Measurements from ENCODE around the gene CGB2.
"Not testable (repeated sequence)": the region's sequence is repeated elsewhere in the genome, so short reads cannot be mapped to it uniquely, and the experiment has no call there.

The CGB2 gene

DNA sequence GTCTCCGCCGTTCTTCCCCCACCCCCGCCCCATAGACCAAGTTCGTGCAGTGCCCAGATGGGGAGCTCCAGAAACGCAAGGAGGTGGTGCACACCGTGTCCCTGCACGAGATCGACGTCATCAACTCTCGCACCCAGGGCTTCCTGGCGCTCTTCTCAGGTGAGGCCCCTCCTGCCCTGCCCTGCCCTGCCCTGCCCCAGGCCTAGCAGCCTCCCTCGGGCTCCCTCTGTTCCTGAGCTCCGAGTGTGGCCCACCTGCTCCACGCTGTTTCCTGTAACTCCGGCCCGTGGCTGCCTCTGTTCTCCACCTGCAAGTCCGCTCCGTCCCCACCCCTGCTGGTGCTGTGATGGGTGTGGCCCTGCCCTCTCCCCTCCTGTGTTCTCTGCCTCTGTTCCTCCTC lies 21.2 kb upstream of the CGB2 start:
- no peak for DNase-seq (ENCODE audit: low read depth)

DNA sequence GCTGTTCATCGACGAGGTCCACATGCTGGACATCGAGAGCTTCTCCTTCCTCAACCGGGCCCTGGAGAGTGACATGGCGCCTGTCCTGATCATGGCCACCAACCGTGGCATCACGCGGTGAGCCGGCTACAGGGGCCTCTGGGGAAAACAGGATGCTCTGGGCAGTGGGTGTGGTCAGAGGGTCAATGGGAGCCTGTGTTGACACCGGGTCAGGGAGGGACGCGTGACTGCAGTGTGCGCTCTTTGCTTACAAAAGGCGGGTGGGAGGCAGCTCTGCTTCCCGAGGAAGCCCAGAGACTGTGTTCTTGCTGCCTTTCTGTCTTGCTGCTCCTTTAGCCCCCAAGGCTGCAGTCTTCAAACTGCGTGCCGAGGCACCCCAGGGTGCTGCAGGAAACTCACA lies 20.5 kb upstream of the CGB2 start:
- DNase-seq (ENCODE audit: low read depth), result no peak

DNA sequence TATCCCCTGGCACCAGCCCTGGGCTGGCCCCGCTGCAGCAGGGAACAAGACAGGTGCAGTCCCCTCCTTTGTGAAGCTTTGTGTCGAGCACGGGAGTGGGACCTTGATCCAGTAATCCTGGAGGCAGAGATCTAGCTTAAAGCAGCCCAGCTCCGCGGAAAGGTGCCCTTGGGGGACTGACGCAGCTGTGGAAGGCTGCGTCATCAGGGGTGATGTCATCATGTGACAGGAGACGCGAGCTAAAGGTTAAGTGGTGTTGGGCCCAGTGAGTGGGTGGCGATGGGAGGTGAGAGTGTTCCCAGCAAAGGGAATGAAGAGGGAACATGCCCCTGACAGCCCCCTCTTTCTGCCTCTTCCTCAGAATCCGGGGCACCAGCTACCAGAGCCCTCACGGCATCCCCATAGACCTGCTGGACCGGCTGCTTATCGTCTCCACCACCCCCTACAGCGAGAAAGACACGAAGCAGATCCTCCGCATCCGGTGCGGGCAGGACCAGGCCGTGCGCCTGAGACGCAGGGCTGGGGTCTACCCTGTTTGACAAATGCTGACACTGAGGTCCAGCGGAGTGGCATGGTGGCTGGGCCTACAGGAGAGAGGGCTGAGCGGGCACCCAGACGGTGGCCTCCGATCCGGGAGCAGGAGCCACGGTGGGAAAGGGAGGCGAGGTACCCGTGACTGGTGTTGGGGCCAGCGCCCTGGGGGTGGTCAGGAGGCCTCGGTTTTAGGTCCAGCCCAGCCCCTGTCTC lies 17.4 kb upstream of the CGB2 start:
- DNase-seq (ENCODE audit: low read depth), result peak; percentile 74

DNA sequence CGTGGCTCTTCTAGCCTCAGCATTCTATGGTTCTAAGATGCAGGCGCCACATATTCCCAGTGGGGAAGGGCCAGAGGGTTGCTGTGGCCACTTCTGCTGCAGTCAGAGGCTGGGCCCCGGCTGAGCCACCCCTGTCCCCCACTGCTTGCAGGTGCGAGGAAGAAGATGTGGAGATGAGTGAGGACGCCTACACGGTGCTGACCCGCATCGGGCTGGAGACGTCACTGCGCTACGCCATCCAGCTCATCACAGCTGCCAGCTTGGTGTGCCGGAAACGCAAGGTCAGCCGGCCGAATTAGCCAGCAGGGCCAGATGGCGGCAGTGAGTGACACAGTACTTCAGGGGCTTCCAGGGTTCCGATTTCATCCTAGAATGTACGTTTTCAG lies 16.8 kb upstream of the CGB2 start:
- DNase-seq (ENCODE audit: low read depth), result no peak

DNA sequence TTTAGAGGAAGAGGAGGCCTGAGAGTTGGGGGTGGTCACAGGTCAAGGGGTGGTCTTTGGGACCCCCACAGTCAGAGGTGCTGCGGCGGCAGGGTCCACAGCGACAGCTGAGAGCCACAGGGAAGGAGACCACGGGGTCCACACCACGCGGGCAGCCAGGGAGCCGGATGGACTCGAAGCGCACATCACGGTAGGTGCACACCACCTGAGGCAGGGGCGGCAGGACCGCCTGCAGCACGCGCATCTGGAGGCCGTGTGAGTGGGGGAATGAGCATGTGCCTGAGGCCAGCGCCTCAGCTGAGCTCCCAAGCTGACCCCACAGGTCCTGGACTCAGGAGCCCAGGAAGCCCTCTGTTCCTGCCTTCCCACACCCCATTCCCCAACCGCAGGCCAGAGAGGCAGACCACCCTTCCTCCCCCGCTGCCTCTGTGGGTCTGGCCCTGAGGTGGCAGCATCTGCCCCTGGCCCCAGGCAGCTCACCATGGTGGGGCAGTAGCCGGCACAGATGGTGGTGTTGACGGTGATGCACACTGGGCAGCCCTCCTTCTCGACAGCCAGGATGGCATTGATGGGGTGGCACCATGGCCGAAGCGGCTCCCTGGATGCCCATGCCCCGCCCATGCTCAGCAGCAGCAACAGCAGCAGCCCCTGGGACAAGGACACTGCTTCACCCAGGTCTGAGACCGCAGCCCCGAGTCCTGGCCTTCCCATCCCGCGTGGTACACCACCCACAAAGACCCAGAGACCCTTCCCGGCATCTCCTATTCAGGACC lies 15.4 kb upstream of the CGB2 start:
- no peak for DNase-seq (ENCODE audit: low read depth)

DNA sequence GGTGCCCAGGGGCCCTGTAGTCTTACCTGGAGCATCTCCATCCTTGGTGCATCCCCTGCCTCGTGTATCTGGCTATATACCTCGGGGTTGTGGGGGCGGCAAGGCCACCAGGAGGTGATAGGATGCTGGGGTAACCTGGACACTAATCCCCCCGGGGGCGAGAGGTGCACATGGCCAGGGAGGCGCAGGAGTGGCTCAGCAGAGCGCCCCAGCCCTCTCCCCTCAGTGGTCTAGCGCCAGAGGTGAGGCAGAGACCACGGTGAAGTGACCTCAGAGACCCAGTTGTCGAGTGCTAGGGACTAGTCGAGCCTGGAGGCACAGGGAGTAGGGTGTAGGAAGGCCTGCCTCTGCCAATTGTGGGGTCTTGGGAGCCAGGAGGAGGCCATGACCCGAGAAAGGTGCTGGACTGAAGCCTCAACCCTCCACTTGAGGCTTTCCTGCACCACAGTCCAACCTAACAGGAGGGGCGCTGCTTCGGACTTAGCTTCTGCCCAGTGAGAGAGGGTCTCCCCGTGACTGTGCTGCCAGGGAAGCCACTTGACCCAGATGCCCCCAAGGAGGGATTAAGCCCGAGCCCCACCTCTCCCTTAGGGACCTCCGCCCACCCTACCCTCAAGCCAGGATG lies 14.5 kb upstream of the CGB2 start, which contains the start of gene LHB:
Gene LHB, minus strand, starts transcription at position 51 of the 625 bp plus-strand sequence. Its CDS starts 10 bp downstream, at position 41.
- DNase-seq (ENCODE audit: low read depth), result no peak

DNA sequence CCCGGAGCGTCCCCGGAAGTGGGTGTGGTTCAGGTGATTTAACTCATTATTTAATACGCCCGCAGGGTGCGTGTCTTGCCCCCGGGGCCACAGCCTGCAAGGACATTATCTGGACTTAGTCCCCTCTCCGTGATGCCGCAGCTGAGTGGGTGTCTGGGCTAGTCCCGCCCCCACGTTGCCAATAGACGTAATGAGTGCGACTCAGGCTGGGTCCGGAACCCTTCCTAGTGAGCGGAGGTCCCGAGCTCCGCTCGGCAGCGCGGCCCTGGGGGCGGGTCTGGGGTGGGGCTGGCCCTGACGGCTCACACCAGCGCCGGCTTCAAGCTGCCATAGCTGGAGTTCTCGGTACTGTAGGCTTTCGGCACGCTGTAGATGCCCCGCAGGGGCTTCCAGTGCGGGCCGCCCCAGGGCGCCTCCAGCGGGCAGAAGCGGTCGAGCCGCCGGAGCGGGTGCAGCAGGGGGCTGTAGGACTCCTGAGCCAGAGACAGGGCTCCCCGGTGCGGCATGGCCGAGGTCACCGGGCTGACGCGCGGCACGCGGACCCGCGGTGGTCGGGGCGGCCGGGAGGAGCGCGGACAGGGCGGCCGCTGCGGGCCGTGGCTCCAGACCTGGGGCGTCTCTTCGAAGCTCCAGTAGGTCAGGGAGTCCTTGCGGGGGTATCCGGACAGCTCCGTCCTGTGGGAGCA lies 13.9 kb upstream of the CGB2 start:
- DNase-seq (ENCODE audit: low read depth), result peak; percentile 83

DNA sequence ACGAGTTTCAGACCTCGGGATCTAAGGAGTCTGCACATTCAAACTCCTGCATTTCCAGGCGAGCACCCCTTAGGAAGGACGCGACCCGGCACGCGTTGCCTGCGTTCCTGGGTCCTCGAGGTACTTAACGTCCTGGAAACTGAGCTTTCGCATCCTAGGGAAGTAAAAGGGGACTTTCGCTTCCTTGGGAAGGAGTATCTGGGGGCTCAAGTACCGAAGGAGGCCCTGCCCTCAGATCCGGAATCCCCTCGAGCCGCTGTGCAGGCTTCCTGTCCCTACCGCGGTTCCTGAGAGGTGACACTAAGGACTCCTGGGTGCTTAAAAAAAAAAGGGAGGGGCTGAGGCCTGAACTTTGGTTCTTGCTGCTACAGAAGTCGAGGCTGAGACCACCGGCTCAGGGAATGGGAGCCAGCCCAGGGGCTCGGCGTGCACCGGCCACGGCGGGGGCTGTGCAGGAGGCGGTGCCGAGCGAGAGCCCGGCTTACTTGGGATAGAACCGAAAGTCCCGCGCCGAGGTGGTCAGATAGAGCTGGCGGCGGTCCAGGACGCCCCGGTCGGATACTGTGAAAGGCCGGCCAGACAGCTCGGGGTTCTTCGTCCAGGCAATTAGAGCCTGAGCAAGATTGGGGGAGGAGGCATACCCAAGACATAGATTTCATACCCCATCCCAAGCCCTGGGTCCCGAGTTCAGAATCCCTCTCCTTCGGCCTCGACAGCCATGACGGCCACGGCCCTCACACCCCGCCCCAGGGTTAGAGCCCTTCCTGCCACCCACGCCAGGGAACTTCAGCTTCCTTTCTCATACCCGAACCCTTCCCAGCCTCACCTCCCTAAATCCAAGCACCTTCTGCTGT lies 13.1 kb upstream of the CGB2 start:
- DNase-seq (ENCODE audit: low read depth), result peak; percentile 48

DNA sequence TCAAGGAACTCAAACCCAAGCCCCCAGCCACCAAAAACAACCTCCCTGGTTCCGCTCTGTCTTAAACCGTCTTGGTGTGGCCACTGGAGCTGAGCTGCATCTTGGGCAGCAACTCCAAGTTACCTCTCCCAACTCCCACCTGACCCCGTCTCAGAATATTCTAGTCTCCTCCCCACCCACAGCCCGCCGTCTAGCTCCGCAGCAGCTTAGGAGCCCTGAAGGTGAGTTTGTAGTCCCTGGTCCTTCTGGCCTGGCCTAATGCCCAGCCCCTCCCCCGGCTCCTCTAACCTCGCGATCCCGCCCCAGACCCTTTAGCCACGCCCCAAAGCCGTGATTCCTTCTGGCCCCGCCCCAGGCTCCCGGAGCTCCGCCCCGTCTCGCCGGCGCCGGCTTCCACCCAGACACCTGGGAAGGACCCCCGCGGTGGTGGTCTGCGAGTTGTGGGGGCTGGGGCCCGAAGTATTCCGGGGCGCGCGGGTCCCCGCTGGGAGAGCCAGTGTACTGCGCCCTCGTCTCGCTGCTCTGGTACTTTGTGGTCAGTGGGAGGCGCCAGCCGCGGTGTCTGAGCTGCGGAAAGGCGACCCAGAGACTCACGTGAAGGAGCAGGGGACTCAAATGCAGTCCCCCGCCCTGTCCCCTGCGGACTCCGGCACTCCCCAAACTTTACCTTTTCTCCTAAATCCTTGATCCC lies 12.3 kb upstream of the CGB2 start:
- DNase-seq (ENCODE audit: low read depth), result peak; percentile 81

DNA sequence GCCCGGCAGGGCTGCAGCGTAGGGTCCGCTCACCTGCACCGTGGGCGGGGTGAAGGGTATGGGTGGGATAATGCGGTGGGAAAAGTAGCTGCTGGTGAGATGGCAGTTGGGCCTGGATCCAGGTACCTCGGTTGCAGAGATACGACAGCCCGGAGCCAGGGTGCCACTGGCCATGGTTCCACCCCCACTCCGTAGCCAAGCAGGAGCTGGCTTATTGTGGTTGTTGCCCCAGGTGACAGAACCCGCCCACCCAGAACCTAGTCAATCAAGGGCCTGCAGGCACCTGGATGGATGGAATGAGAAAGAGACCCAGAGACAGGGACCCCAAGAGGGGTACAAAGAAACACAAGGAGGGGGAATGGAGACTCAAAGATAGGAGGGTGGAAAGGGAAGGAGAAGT lies 11.3 kb upstream of the CGB2 start:
- no peak for DNase-seq (ENCODE audit: low read depth)

DNA sequence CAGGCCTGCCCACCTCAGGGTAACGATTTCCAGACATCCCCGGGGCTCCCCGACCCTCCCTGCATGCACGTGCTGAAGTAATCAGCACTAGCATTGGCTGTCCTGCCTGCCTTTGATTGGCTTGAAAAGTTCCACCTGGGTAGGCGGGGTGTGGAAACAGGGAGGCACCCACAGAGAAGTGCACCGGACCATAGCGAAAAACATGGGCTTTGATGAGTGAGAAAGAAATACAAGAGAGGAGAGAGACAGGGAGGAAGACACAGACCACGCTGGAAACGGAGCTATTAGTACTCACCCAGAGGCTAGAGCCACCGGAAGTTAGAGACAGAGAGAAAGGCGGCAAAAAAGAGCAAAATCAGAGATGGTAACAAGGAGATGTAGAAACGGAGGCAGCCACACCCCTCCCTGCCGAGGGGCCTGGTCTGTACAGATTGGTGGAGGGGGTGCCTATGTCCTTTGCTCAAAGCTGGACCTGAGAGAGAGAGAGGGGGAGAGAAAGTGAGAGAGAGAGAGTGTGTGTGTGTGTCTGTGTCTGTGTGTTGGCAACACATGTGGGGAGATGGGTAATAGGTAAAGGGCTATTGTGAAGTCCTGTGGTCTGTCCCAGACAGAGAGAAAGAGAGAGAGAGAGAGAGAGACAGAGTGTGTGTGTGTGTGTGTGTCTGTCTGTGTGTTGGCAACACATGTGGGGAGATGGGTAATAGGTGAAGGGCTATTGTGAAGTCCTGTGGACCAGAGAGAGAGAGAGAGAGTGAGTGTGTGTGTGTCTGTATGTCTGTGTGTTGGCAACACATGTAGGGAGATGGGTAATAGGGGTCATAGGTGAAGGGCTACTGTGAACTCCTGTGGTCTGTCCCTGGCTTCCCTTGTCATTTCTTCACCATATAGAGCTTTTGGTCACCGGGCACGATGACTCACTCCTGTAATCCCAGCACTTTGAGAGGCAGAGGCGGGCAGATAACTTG lies 10.5 kb upstream of the CGB2 start:
- peak; percentile 63 for DNase-seq (ENCODE audit: low read depth)

DNA sequence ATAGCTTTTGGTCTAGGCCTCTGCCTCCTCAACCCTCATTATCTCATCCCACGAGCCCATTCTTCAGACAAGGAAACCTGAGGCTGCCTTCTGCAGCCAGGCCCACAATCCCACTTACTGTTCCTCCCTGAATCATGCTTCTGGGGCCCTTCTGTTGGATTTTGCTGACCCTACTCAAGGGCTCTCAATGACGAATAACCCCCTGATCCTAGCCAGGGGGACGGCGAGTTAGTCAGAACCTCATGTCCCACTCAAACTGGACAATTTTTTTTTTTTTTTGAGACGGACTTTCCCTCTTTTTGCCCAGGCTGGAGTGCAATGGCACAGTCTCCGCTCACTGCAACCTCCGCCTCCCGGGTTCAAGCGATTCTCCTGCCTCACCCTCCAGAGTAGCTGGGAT lies 9.6 kb upstream of the CGB2 start:
- no peak for DNase-seq (ENCODE audit: low read depth)

DNA sequence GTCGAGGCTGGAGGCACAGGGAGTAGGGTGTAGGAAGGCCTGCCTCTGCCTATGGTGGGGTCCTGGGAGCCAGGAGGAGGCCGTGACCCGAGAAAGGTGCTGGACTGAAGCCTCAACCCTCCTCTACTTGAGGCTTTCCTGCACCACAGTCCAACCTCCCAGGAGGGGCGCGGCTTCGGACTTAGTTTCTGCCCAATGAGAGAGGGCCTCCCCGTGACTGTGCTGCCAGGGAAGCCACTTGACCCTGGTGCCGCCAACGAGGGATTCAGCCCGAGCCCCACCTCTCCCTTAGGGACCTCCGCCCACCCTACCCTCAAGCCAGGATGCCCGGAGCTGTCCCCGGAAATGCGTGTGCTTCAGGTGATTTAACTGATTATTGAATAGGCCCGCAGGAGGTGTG lies 7.5 kb upstream of the CGB2 start, which contains the start of gene CGB3:
Gene CGB3, minus strand, starts transcription at position 101 of the 400 bp plus-strand sequence. CDS start 362 bp downstream, outside the sequence.
- not testable (repeated sequence) for DNase-seq (ENCODE audit: low read depth)

DNA sequence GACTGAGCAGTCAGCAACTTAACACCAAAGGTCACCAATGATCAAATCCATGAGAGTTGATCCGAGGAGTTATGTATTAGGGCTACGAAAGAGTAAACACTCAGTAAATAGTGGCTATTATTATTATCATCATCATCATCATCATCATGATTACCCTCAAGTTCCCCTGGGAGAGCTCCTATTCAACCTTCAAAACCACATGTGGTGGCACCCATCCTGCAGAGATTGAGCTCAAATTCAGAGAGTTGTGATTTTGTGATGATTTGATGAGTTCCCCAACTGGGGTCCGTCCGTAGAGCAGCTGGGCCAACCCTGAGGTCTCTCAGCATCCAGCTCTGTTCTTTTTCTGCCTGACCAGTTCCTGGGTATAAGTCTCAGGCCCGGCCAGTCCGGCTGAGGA lies 6.6 kb upstream of the CGB2 start:
- DNase-seq (ENCODE audit: low read depth), result not testable (repeated sequence)

DNA sequence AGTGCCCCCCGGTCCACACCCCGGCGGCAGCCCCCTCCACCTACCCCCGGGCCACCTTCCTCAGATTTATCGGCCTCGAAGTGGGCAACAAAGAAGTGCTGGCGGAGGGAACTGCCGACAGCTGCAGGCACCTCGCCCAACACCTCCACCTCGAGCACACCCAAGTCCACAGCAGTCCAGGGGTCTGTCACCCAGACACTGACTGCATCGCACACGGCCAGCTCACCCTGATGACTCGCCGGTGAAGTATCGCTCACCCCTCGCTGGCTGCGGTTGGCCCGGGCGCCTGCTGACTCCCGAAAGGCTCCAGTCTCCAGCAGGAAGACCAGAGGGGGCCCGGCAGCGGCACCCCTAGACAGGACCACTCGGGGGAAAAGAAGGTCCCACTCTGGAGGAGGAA lies 6.1 kb upstream of the CGB2 start:
- DNase-seq (ENCODE audit: low read depth), result peak; percentile 50

DNA sequence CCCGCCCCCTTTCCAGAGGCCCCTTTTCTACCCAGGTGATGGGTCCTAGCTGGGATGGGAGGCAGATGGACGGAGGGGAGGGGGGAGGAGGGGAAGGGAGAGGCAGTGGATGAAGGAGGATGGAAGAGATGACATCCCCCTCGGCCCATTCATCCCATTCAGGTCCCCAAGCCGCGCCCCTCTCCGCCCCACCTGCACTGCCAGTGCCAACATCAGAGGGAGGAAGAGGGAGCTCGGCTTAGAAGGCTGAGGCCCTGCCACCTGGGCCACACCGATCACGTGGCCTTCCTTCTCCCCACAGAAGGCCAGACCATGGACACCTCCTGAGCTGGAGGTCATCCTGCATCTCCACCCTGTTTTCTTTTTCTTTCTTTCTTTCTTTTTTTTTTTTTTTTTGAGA lies 3.0 kb upstream of the CGB2 start:
- not testable (repeated sequence) for DNase-seq (ENCODE audit: low read depth)

DNA sequence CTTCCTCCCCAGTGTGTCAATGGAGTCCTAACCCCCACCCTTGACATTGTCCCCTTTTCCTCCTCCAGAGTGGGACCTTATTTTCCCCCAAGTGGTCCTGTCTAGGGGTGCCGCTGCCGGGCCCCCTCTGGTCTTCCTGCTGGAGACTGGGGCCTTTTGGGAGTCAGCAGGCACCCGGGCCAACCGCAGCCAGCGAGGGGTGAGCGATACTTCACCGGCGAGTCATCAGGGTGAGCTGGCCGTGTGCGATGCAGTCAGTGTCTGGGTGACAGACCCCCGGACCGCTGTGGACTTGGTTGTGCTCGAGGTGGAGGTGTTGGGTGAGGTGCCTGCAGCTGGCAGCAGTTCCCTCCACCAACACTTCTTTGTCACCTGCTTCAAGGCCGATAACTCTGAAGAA lies 1.9 kb upstream of the CGB2 start:
- peak; percentile 72 for DNase-seq (ENCODE audit: low read depth)

DNA sequence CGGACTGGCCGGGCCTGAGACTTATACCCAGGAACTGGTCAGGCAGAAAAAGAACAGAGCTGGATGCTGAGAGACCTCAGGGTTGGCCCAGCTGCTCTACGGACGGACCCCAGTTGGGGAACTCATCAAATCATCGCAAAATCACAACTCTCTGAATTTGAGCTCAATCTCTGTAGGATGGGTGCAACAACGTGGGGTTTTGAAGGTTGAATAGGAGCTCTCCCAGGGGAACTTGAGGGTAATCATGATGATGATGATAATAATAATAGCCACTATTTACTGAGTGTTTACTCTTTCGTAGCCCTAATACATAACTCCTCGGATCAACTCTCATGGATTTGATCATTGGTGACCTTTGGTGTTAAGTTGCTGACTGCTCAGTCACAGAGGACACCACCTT lies 1.4 kb upstream of the CGB2 start:
- DNase-seq (ENCODE audit: low read depth), result not testable (repeated sequence)

DNA sequence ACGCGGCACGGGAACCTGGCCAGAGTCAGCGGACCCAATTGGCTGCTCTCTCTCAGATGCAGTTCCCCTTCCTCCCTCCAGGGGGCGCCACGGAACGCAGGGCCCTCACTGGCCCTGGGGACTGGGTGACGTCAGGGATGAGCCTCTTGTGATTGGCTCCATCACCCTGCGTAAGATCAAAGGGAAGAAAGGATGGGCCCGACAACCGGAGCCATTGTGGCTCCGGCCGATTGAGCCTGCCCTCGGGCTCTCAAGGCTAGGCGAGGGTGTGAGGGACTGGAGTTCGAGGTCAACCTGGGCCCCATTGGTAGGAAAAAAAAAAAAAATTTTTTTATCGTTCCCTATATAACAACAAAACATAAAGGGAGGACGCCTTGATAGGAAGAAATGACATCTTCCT lies 5.1 kb downstream of the CGB2 start, which contains the start of gene CGB1:
Gene CGB1, minus strand, starts transcription at position 81 of the 400 bp plus-strand sequence. CDS start 184 bp downstream, outside the sequence.
- peak; percentile 37 for DNase-seq (ENCODE audit: low read depth)
